ENCODE data around the gene MRM1. TPM values are rescaled to one million over a fixed set of nuclear protein-coding genes. Genes with fewer than 3 reads are reported as not detected.

The MRM1 gene
- total RNA-seq, result 9.4 and 13.8 TPM in 2 replicates

DNA sequence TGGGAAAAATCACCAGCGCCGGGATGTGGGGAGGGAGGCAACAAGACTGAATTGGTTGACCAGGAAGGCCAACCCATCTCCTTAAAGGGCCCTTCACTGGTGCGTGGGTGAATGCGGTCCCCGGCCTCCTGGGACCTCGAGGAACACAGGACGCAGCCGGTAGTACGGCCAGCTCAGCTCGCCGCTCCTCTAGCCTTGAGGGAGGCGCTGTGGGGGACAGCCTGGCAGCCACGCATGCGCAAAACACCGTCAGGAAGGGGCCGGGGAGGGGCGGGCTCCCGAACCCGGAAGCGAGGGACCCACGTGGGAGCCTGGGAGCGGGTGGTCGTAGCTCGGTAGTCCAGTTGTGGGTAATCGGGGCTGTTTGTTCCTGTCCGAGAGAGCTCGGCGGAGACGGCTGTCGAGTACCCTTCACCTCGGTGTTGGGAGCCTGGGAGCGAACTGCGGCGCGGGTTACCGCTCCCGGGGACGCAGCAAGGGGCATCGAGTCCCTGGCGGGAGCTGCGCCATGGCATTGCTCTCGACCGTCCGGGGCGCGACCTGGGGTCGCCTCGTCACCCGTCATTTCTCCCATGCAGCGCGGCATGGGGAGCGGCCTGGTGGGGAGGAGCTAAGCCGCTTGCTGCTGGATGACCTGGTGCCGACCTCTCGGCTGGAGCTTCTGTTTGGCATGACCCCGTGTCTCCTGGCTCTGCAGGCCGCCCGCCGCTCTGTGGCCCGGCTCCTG lies at the start of gene MRM1:
Gene MRM1 (plus strand): TSS at position 281 of the 727 bp plus-strand sequence. CDS start 228 bp downstream, at position 509.

DNA sequence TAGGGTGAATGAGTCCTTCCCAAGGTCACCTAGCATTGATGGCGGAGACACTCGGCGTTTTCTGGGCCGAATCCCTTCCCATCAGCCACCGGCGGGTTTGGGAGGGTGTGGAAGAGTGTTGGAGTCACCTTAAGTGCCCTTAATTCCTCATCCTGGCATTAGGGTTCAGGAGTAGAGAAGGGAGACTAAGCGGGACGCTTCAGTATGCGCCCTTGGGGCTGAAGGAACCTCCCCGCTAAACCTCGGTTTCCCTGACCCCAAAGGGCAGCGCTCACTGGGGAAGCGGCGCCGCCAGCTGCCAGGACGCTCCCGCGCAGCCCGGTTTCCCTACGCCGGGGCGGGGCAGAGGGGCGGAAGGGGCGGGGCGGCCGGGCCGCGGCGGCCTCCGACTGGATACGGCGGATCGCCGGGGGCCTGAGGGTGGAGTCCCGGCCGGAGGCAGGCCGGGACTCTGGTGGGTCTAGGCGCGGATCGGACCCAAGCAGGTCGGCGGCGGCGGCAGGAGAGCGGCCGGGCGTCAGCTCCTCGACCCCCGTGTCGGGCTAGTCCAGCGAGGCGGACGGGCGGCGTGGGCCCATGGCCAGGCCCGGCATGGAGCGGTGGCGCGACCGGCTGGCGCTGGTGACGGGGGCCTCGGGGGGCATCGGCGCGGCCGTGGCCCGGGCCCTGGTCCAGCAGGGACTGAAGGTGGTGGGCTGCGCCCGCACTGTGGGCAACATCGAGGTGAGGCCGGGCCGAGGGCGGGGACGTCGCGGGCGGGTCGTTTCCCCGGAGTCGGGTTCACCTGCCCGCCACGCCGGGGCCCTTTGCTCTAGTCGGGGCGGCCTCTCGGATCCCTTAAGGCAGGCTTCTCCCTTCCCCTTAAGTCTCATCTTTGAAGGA lies 9.7 kb upstream of the MRM1 start, which contains the start of gene DHRS11:
Gene DHRS11 (plus strand): TSS at position 446 of the 882 bp plus-strand sequence. CDS start 131 bp downstream, at position 577.

Other genes starting within 250 kb of the MRM1 start
- not detected in 2 replicates for gene TBC1D3H, start 213.1 kb upstream of the MRM1 start, total RNA-seq
- gene ZNHIT3, start 114.9 kb upstream of the MRM1 start, total RNA-seq, result 45.7 and 50.3 TPM in 2 replicates
- 66.5 and 79.0 TPM in 2 replicates for gene MYO19, start 66.7 kb upstream of the MRM1 start, total RNA-seq
- 6.4 and 10.4 TPM in 2 replicates for gene PIGW, start 66.6 kb upstream of the MRM1 start, total RNA-seq
- 28.0 and 33.4 TPM in 2 replicates for gene GGNBP2, start 56.7 kb upstream of the MRM1 start, total RNA-seq
- gene DHRS11, start 9.7 kb upstream of the MRM1 start, total RNA-seq, result 8.3 and 13.4 TPM in 2 replicates